Activated CD8-positive, alpha-beta T cell treated with anti-CD3 and anti-CD28 coated beads, Interleukin-2, amount 10 ng/mL, durations not matched to agents 7 days and 5 days (primary cell): ENCODE results near the gene SYF2. TPM values are rescaled to one million over a fixed set of nuclear protein-coding genes. Genes with fewer than 3 reads are reported as not detected.
"Not testable (repeated sequence)": the region's sequence is repeated elsewhere in the genome, so short reads cannot be mapped to it uniquely, and the experiment has no call there.

Experiments used
- ATAC-seq: fragments of 150-1000 bp; cut with Tn5 transposase; one replicate; pipeline ENCODE4 v1.10.0; 2021; ENCODE audit warnings: moderate library complexity
- CTCF ChIA-PET: fragments of 350-600 bp; sonication (Branson Sonifier 250); formaldehyde crosslinking; loops from one replicate; lab custom pipeline; 2021; ENCODE audit warnings: antibody characterized with exemption; lab: Charles Lee
- POLR2A ChIA-PET: fragments of 350-600 bp; sonication (Branson Sonifier 250); formaldehyde crosslinking; loops from one replicate; lab custom pipeline; 2021; ENCODE audit warnings: antibody characterized with exemption; lab: Charles Lee
- DNase-seq: peaks from one replicate; pipeline ENCODE4 v3.0.0-alpha.2; 2020
- H3K27ac Mint-ChIP-seq: one replicate; pipeline ENCODE4 v1.8.0; 2021; ENCODE audit warnings: mild to moderate bottlenecking, mixed read lengths
- H3K27me3 Mint-ChIP-seq: one replicate; pipeline ENCODE4 v1.8.0; 2021; ENCODE audit warnings: low read depth, mixed read lengths
- H3K36me3 Mint-ChIP-seq: one replicate; pipeline ENCODE4 v1.8.0; 2021; ENCODE audit warnings: low read depth, mixed read lengths
- H3K4me1 Mint-ChIP-seq: one replicate; pipeline ENCODE4 v1.8.0; 2021; ENCODE audit warnings: low read depth, mixed read lengths
- H3K4me3 Mint-ChIP-seq: one replicate; pipeline ENCODE4 v1.8.0; 2021; ENCODE audit warnings: mild to moderate bottlenecking, mixed read lengths
- H3K9me3 Mint-ChIP-seq: one replicate; pipeline ENCODE4 v1.8.0; 2022; ENCODE audit warnings: mixed read lengths; ENCODE audit not compliant: insufficient read depth
- total RNA-seq, 2 experiments: library from RNA; stranded (reverse); gene quantifications; one replicate each; pipeline ENCODE4 v1.2.3, GENCODE V29; 2021

SYF2 gene
- total RNA-seq, 2 experiments from 2014 or later: 36.8 to 37.1 TPM

GRCh38 chr1:25245393-25245792, 13.1 kb upstream of the SYF2 start:
- DNase-seq (no peak), ATAC-seq (no peak)
- Mint-ChIP-seq H3K36me3 (peaks cover 62% of the 10 kb centered on the region), H3K4me3 (peak overlapping the region; percentile 95), H3K27me3 (no peaks in the 10 kb centered on the region), H3K9me3 (no peaks in the 10 kb centered on the region), H3K4me1 (peaks cover 63% of the 10 kb centered on the region), H3K27ac (peak overlapping the region; percentile 100)
- CTCF ChIA-PET: interaction anchor here (1.7 kb wide), 1 partner anchor 12 kb away, joined by 11 read pairs; the partner anchor contains the start of gene SYF2
- POLR2A ChIA-PET: interaction anchor here (1.2 to 5.4 kb wide), 2 partner anchors 10 to 13 kb away, joined by 3 to 113 read pairs; partner anchors contain the start of gene SYF2

GRCh38 chr1:25243907-25244306, 11.6 kb upstream of the SYF2 start:
- peaks cover 67% of the 10 kb centered on the region for H3K36me3 Mint-ChIP-seq
- ATAC-seq: no peak
- ChIA-PET CTCF (interaction anchor here (1.4 kb wide), 1 partner anchor 11 kb away, joined by 7 read pairs; the partner anchor contains the start of gene SYF2), POLR2A (interaction anchor here (1.8 to 5.4 kb wide), 2 partner anchors 12 kb away, joined by 17 to 113 read pairs; partner anchors contain the start of gene SYF2)
- no peaks in the 10 kb centered on the region for H3K27me3 Mint-ChIP-seq
- H3K27ac Mint-ChIP-seq: no peak overlapping the region
- H3K4me3 Mint-ChIP-seq: no peak overlapping the region
- H3K4me1 Mint-ChIP-seq: peaks cover 78% of the 10 kb centered on the region
- DNase-seq: no peak
- H3K9me3 Mint-ChIP-seq: no peaks in the 10 kb centered on the region

- peak overlapping the region; percentile 94 for H3K27ac Mint-ChIP-seq
- H3K9me3 Mint-ChIP-seq: no peaks in the 10 kb centered on the region
- ChIA-PET POLR2A (interaction anchor here (1.0 to 2.8 kb wide), 4 partner anchors 8 to 16 kb away, joined by 3 to 17 read pairs (median 10); partner anchors contain the start of genes RSRP1 and SYF2), CTCF (interaction anchor here (0.6 to 1.5 kb wide), 10 partner anchors 9 to 747 kb away, joined by 3 to 5 read pairs (median 4); no protein-coding TSS in a partner anchor)
- ATAC-seq: peak; percentile 88
- peak; percentile 93 for DNase-seq
- peaks cover 46% of the 10 kb centered on the region for H3K36me3 Mint-ChIP-seq
- peak overlapping the region; percentile 77 for H3K4me3 Mint-ChIP-seq
- H3K4me1 Mint-ChIP-seq: peaks cover 63% of the 10 kb centered on the region
- no peaks in the 10 kb centered on the region for H3K27me3 Mint-ChIP-seq
Observed at GRCh38 chr1:25239681-25240541, 7.6 kb upstream of the SYF2 start.

GRCh38 chr1:25238046-25238445, 5.7 kb upstream of the SYF2 start:
- Mint-ChIP-seq H3K4me3 (no peak overlapping the region), H3K27me3 (no peaks in the 10 kb centered on the region), H3K9me3 (no peaks in the 10 kb centered on the region), H3K36me3 (peaks cover 37% of the 10 kb centered on the region), H3K27ac (no peak overlapping the region), H3K4me1 (peaks cover 52% of the 10 kb centered on the region)
- DNase-seq (no peak), ATAC-seq (no peak)
- CTCF ChIA-PET: interaction anchor here (1.4 kb wide), 1 partner anchor 311 kb away, joined by 3 read pairs; no protein-coding TSS in a partner anchor
- POLR2A ChIA-PET: interaction anchor here (2.8 kb wide), 1 partner anchor 10 kb away, joined by 11 read pairs; the partner anchor contains the start of gene RSRP1

- H3K9me3 Mint-ChIP-seq, H3K27me3 Mint-ChIP-seq, H3K4me3 Mint-ChIP-seq, CTCF ChIA-PET, ATAC-seq, H3K27ac Mint-ChIP-seq, DNase-seq: not testable (repeated sequence)
- POLR2A ChIA-PET: interaction anchor here (1.8 kb wide), 1 partner anchor 9 kb away, joined by 3 read pairs; no protein-coding TSS in a partner anchor
- Mint-ChIP-seq H3K4me1 (peaks cover 42% of the 10 kb centered on the region), H3K36me3 (peaks cover 29% of the 10 kb centered on the region)
Observed at GRCh38 chr1:25236261-25236660, 4.0 kb upstream of the SYF2 start.

- Mint-ChIP-seq H3K36me3 (peaks cover 26% of the 10 kb centered on the region), H3K4me1 (peaks cover 42% of the 10 kb centered on the region)
- H3K4me3 Mint-ChIP-seq, H3K9me3 Mint-ChIP-seq, ATAC-seq, H3K27me3 Mint-ChIP-seq, DNase-seq, CTCF ChIA-PET, H3K27ac Mint-ChIP-seq: not testable (repeated sequence)
- POLR2A ChIA-PET: interaction anchor here (1.8 kb wide), 1 partner anchor 10 kb away, joined by 3 read pairs; no protein-coding TSS in a partner anchor
Observed at GRCh38 chr1:25235411-25235810, 3.1 kb upstream of the SYF2 start.

GRCh38 chr1:25232866-25233784, 823 bp upstream of the SYF2 start:
- Mint-ChIP-seq H3K27me3 (no peaks in the 10 kb centered on the region), H3K4me1 (peaks cover 31% of the 10 kb centered on the region), H3K9me3 (no peaks in the 10 kb centered on the region), H3K4me3 (no peak overlapping the region), H3K36me3 (peaks cover 31% of the 10 kb centered on the region), H3K27ac (no peak overlapping the region)
- ATAC-seq: peak; percentile 62
- ChIA-PET CTCF (interaction anchor here (0.7 to 3.1 kb wide), 7 partner anchors 10 to 385 kb away, joined by 3 to 11 read pairs (median 7); no protein-coding TSS in a partner anchor), POLR2A (interaction anchor here (0.5 to 3.6 kb wide), 29 partner anchors 8 to 816 kb away, joined by 3 to 113 read pairs (median 4); partner anchors contain the start of genes CLIC4, MTFR1L, RSRP1 and RUNX3)
- DNase-seq: peak; percentile 81

GRCh38 chr1:25223471-25223870, 8.8 kb downstream of the SYF2 start:
- Mint-ChIP-seq H3K9me3 (no peaks in the 10 kb centered on the region), H3K4me1 (peaks cover 4% of the 10 kb centered on the region), H3K4me3 (no peak overlapping the region), H3K27me3 (no peaks in the 10 kb centered on the region), H3K27ac (no peak overlapping the region), H3K36me3 (peaks cover 43% of the 10 kb centered on the region)
- ChIA-PET CTCF (no interaction called here), POLR2A (interaction anchor here (0.6 to 1.7 kb wide), 2 partner anchors 9 to 745 kb away, joined by 4 to 5 read pairs; partner anchors contain the start of gene SYF2)
- DNase-seq: no peak
- ATAC-seq: no peak

GRCh38 chr1:25222606-25223005, 9.7 kb downstream of the SYF2 start:
- no peaks in the 10 kb centered on the region for H3K27me3 Mint-ChIP-seq

GRCh38 chr1:25220666-25221065, 11.6 kb downstream of the SYF2 start:
- Mint-ChIP-seq H3K4me3 (no peak overlapping the region), H3K36me3 (peaks cover 27% of the 10 kb centered on the region), H3K27me3 (no peaks in the 10 kb centered on the region), H3K9me3 (no peaks in the 10 kb centered on the region), H3K27ac (no peak overlapping the region), H3K4me1 (no peaks in the 10 kb centered on the region)
- ATAC-seq: no peak
- ChIA-PET CTCF (no interaction called here), POLR2A (no interaction called here)
- DNase-seq: no peak

More at GRCh38 chr1:25222606-25223005, 9.7 kb downstream of the SYF2 start:
- ATAC-seq (no peak), DNase-seq (no peak)
- no peaks in the 10 kb centered on the region for H3K4me1 Mint-ChIP-seq
- peaks cover 39% of the 10 kb centered on the region for H3K36me3 Mint-ChIP-seq
- ChIA-PET CTCF (interaction anchor here (0.6 kb wide), 1 partner anchor 121 kb away, joined by 3 read pairs; no protein-coding TSS in a partner anchor), POLR2A (interaction anchor here (1.7 kb wide), 1 partner anchor 10 kb away, joined by 5 read pairs; the partner anchor contains the start of gene SYF2)
- H3K27ac Mint-ChIP-seq: no peak overlapping the region
- no peaks in the 10 kb centered on the region for H3K9me3 Mint-ChIP-seq
- no peak overlapping the region for H3K4me3 Mint-ChIP-seq
